SK-N-SH (cell line): ENCODE data around the gene LDAF1. TPM values are rescaled to one million over a fixed set of nuclear protein-coding genes. Genes with fewer than 3 reads are reported as not detected.

ENCODE experiments used
- CTCF ChIA-PET: fragments of 300-600, 350-600 bp; formaldehyde crosslinking; extraction: SDS; loops from one replicate; lab custom pipeline; 2021; lab: Yijun Ruan, JAX
- POLR2A ChIA-PET: fragments of 350-600 bp; sonication (Branson Sonifier 250); formaldehyde crosslinking; extraction: SDS; loops from one replicate; lab custom pipeline; 2020; ENCODE audit warnings: antibody characterized with exemption, inconsistent platforms; lab: Yijun Ruan, JAX
- DNase-seq: peaks from one replicate; pipeline ENCODE4 v3.0.0; 2012
- H2AFZ ChIP-seq: fragments of 200-600 bp; sonication (generic); 2 replicates; pipeline ENCODE4 v1.8.1; 2016; ENCODE audit warnings: antibody characterized with exemption, mild to moderate bottlenecking, low read depth
- H3F3A ChIP-seq: fragments of 200-600 bp; sonication (generic); replicated peaks from 2 replicates; pipeline ENCODE3; 2016; ENCODE audit warnings: antibody characterized with exemption, mild to moderate bottlenecking; ENCODE audit not compliant: insufficient read depth
- H3K27ac ChIP-seq, 2 experiments: fragments of 200-500 bp in 1 of 2; fragments of 200-600 bp in 1 of 2; sonication (Bioruptor generic) in 1 of 2; sonication (generic), shearing (Covaris generic) in 1 of 2; 2 replicates each; pipeline versions ENCODE4 v1.5.1 to v1.6.1; 2014 to 2016; ENCODE audit warnings: low read depth in 2 of 2, inconsistent platforms in 1 of 2, low read length in 1 of 2, mild to moderate bottlenecking in 1 of 2, mixed read lengths in 1 of 2
- H3K27me3 ChIP-seq: fragments of 200-600 bp; sonication (generic), shearing (Covaris generic); 2 replicates; pipeline ENCODE4 v1.6.1; 2016; ENCODE audit warnings: mixed run types; ENCODE audit not compliant: insufficient read depth
- H3K36me3 ChIP-seq, 2 experiments: fragments of 200-500 bp in 1 of 2; fragments of 200-600 bp in 1 of 2; sonication (Bioruptor generic) in 1 of 2; sonication (generic) in 1 of 2; replicated peaks in 1 of 2; 2 replicates each; pipeline versions ENCODE3 to v1.5.1; 2014 to 2016; ENCODE audit warnings: low read length in 1 of 2, mild to moderate bottlenecking in 1 of 2; ENCODE audit not compliant: insufficient read depth in 2 of 2, control insufficient read depth in 1 of 2
- H3K4me1 ChIP-seq, 2 experiments: fragments of 200-500 bp in 1 of 2; fragments of 200-600 bp in 1 of 2; sonication (Bioruptor generic) in 1 of 2; sonication (generic), shearing (Covaris generic) in 1 of 2; 2 replicates each; pipeline versions ENCODE4 v1.5.1 to v1.6.1; 2014 to 2016; ENCODE audit warnings: low read depth in 1 of 2, low read length in 1 of 2, mixed run types in 1 of 2; ENCODE audit not compliant: insufficient read depth in 2 of 2, control insufficient read depth in 1 of 2
- H3K4me2 ChIP-seq: fragments of 200-600 bp; sonication (generic), shearing (Covaris generic); 2 replicates; pipeline ENCODE4 v1.6.1; 2017; ENCODE audit warnings: mixed run types
- H3K4me3 ChIP-seq, 2 experiments: fragments of 200-500 bp in 1 of 2; fragments of 200-600 bp in 1 of 2; sonication (Bioruptor generic) in 1 of 2; sonication (generic), shearing (Covaris generic) in 1 of 2; 2 replicates each; pipeline versions ENCODE4 v1.5.1 to v1.8.1; 2014 to 2016; ENCODE audit warnings: low read depth in 2 of 2, inconsistent platforms in 1 of 2, low read length in 1 of 2, mild to moderate bottlenecking in 1 of 2, mixed read lengths in 1 of 2, moderate library complexity in 1 of 2
- H3K79me2 ChIP-seq: fragments of 200-600 bp; sonication (generic); 2 replicates; pipeline ENCODE4 v1.8.1; 2017; ENCODE audit warnings: mild to moderate bottlenecking; ENCODE audit not compliant: insufficient read depth
- H3K9ac ChIP-seq: fragments of 200-600 bp; sonication (generic); 2 replicates; pipeline ENCODE4 v1.6.1; 2017; ENCODE audit warnings: mixed run types
- H3K9me2 ChIP-seq: fragments of 200-600 bp; sonication (generic); 2 replicates; pipeline ENCODE4 v1.6.1; 2017; ENCODE audit warnings: mixed run types
- H3K9me3 ChIP-seq: fragments of 200-600 bp; sonication (generic); 2 replicates; pipeline ENCODE4 v1.6.1; 2017; ENCODE audit warnings: mixed run types, mild to moderate bottlenecking, moderate library complexity
- H4K20me1 ChIP-seq: fragments of 200-600 bp; sonication (generic); 2 replicates; pipeline ENCODE4 v1.6.1; 2017; ENCODE audit warnings: mild to moderate bottlenecking, mixed run types; ENCODE audit not compliant: insufficient read depth
- ELF1 ChIP-seq: IDR thresholded peaks from 2 replicates; pipeline ENCODE4 v1.4.0; 2012
- FOSL2 ChIP-seq: IDR thresholded peaks from 2 replicates; pipeline ENCODE4 v1.4.0; 2012; ENCODE audit warnings: low read depth, mild to moderate bottlenecking, moderate library complexity, borderline replicate concordance
- GATA2 ChIP-seq: sonication (generic); formaldehyde crosslinking; IDR thresholded peaks from 2 replicates; pipeline ENCODE4 v1.5.0; 2020; ENCODE audit warnings: mild to moderate bottlenecking, missing genetic modification reagents
- JUND ChIP-seq: IDR thresholded peaks from 2 replicates; pipeline ENCODE4 v1.4.0; 2012
- MXI1 ChIP-seq: IDR thresholded peaks from 2 replicates; pipeline ENCODE4 v1.6.1; 2012; ENCODE audit warnings: mild to moderate bottlenecking, low read depth, low read length, improper control_type of control experiment
- POLR2AphosphoS5 ChIP-seq: IDR thresholded peaks from 2 replicates; pipeline ENCODE4 v1.6.1; 2012; ENCODE audit warnings: low read depth, low read length
- RAD21 ChIP-seq: IDR thresholded peaks from 2 replicates; pipeline ENCODE4 v1.6.1; 2012; ENCODE audit warnings: mild to moderate bottlenecking, low read length
- SIN3A ChIP-seq: IDR thresholded peaks from 2 replicates; pipeline ENCODE4 v1.6.1; 2012; ENCODE audit warnings: low read depth, mild to moderate bottlenecking, low read length, moderate library complexity, borderline replicate concordance
- SMC3 ChIP-seq: IDR thresholded peaks from 2 replicates; pipeline ENCODE4 v1.6.1; 2012; ENCODE audit warnings: low read depth, low read length, improper control_type of control experiment
- TAF1 ChIP-seq: IDR thresholded peaks from 2 replicates; pipeline ENCODE4 v1.6.1; 2012; ENCODE audit warnings: low read depth, mild to moderate bottlenecking, low read length, moderate library complexity, borderline replicate concordance
- TEAD4 ChIP-seq: IDR thresholded peaks from 2 replicates; pipeline ENCODE4 v1.4.0; 2012; ENCODE audit warnings: mild to moderate bottlenecking, borderline replicate concordance; ENCODE audit not compliant: insufficient read depth
- YY1 ChIP-seq: IDR thresholded peaks from 2 replicates; pipeline ENCODE4 v1.4.0; 2012; ENCODE audit warnings: low read depth, mild to moderate bottlenecking
- WGBS: methylation state at CpG from one replicate; pipeline ENCODE4 v1.1.6; 2017; ENCODE audit warnings: low lambda C conversion rate; 5-methylcytosine and 5-hydroxymethylcytosine counted together
- polyA plus RNA-seq, 3 experiments: library from polyadenylated mRNA; depleted of rRNA; stranded (reverse); fragments of >200 nt; gene quantifications; 2 replicates each; pipeline ENCODE4 v1.2.3, GENCODE V29; 2012
- TF ChIP-seq, protein P1 (sequence below): fragments of 200-600 bp; sonication (generic); IDR thresholded peaks from 2 replicates; pipeline ENCODE4 v1.6.1; 2017; ENCODE audit warnings: antibody characterized with exemption, mild to moderate bottlenecking, moderate library complexity
- TF ChIP-seq, protein P2 (sequence below): fragments of 150-350 bp; IDR thresholded peaks from 2 replicates; pipeline ENCODE4 v1.6.1; 2016; ENCODE audit warnings: mild to moderate bottlenecking, low read depth, low read length
- TF ChIP-seq, protein P3 (sequence below): IDR thresholded peaks from 2 replicates; pipeline ENCODE4; 2012

Gene LDAF1
- polyA plus RNA-seq, 1 of the 3 experiments (the other 2 are of a cell fraction) = 10.0 TPM

DNA sequence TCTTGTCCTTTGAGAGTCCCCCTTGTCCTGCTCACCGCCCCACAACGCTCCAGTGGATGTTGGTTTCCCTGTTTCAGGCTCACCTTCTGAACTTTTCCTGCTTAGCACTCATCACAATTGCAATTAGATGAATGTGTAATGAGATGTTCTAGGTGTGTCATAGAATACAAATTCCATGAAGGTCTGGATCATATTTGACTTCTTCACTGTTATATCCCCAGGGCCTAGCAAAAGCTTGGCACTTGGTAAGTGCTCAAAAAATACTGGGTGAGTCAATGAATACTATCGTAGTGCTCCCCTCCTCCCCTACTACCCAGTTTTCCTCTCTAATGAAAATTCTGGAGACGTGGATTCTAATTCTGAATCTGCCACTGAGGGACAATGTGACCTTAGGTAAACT is 40.9 kb upstream of the LDAF1 start (continued):
- TF ChIP-seq, protein P1, sequence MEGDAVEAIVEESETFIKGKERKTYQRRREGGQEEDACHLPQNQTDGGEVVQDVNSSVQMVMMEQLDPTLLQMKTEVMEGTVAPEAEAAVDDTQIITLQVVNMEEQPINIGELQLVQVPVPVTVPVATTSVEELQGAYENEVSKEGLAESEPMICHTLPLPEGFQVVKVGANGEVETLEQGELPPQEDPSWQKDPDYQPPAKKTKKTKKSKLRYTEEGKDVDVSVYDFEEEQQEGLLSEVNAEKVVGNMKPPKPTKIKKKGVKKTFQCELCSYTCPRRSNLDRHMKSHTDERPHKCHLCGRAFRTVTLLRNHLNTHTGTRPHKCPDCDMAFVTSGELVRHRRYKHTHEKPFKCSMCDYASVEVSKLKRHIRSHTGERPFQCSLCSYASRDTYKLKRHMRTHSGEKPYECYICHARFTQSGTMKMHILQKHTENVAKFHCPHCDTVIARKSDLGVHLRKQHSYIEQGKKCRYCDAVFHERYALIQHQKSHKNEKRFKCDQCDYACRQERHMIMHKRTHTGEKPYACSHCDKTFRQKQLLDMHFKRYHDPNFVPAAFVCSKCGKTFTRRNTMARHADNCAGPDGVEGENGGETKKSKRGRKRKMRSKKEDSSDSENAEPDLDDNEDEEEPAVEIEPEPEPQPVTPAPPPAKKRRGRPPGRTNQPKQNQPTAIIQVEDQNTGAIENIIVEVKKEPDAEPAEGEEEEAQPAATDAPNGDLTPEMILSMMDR = no peak

DNA sequence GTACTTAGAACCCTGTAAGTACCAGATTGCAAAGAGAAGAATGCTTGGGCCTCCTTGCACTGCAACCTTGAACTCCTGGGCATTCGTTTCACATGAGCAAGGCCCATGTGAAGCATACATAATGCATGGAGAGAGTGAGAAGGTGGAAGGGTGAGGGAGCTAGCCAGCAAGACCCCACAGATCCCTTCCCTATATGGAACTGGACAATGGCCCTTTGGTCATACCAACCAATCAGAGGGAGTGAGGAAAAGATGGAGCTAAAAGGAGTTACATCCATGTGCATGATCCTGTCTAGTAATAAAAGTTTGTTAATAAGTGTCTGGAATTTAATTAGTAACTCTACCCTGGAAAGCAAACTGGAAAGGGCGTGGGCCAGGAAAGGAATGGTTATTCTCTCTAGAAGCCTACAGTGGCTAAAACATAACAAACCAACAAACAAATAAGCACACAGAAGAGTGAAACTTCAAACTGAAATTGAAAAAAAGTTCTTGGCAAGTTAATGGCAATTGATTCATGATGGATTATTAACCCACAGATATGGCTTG is 37.4 kb upstream of the LDAF1 start:
- ChIA-PET CTCF (no interaction called here), POLR2A (no interaction called here)
- WGBS = 24% methylated on average over 2 of the region's 2 CpGs
- Histone ChIP-seq H3K9ac (no peak overlapping the region), H3K9me3 (no peaks in the 10 kb centered on the region), H4K20me1 (no peaks in the 10 kb centered on the region), H3K4me3 (no peak overlapping the region), H3K27ac (no peak overlapping the region), H3K36me3 (no peaks in the 10 kb centered on the region), H3K27me3 (no peaks in the 10 kb centered on the region; the same call in 1 of the 2 replicates), H3K79me2 (no peaks in the 10 kb centered on the region), H2AFZ (no peak overlapping the region), H3K4me2 (no peak overlapping the region), H3F3A (no peaks in the 10 kb centered on the region), H3K9me2 (no peaks in the 10 kb centered on the region), H3K4me1 (no peaks in the 10 kb centered on the region)
- DNase-seq = no peak
- TF ChIP-seq, protein P2, sequence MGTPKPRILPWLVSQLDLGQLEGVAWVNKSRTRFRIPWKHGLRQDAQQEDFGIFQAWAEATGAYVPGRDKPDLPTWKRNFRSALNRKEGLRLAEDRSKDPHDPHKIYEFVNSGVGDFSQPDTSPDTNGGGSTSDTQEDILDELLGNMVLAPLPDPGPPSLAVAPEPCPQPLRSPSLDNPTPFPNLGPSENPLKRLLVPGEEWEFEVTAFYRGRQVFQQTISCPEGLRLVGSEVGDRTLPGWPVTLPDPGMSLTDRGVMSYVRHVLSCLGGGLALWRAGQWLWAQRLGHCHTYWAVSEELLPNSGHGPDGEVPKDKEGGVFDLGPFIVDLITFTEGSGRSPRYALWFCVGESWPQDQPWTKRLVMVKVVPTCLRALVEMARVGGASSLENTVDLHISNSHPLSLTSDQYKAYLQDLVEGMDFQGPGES = no peak
- no peak for TF ChIP-seq GATA2 (CRISPR knock-in tag)
- TF ChIP-seq ELF1 = no peak
- TF ChIP-seq, protein P3, sequence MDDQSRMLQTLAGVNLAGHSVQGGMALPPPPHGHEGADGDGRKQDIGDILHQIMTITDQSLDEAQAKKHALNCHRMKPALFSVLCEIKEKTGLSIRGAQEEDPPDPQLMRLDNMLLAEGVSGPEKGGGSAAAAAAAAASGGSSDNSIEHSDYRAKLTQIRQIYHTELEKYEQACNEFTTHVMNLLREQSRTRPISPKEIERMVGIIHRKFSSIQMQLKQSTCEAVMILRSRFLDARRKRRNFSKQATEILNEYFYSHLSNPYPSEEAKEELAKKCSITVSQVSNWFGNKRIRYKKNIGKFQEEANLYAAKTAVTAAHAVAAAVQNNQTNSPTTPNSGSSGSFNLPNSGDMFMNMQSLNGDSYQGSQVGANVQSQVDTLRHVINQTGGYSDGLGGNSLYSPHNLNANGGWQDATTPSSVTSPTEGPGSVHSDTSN = no peak
- no peak for TF ChIP-seq SMC3
- TF ChIP-seq TAF1 = no peak
- TF ChIP-seq FOSL2 = no peak
- no peak for TF ChIP-seq JUND
- no peak for TF ChIP-seq SIN3A
- TF ChIP-seq TEAD4 = no peak

DNA sequence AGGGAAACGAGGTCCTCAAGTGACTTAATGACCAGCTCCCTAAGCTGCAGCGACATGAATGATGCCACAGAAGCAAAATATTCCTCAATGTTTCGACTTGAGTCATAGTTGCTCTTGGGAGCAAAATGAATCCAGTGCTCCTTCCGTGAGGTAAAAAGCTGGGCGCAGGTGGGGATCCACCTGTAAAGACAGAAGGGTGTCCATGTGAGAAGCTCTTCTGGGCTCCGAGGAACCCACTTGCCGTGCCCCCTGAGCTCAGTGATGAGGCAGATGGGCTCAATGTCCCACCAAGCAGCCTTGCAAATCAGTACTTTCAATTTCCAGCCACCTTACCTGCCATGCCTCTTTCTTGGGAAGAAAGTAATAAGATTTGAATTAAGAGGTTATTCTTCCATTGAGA is 33.3 kb upstream of the LDAF1 start:
- Histone ChIP-seq H3F3A (no peaks in the 10 kb centered on the region), H3K27ac (no peak overlapping the region), H3K9me2 (no peaks in the 10 kb centered on the region), H3K36me3 (no peaks in the 10 kb centered on the region), H3K27me3 (no peaks in the 10 kb centered on the region), H3K4me3 (no peak overlapping the region), H3K4me2 (no peak overlapping the region), H4K20me1 (no peaks in the 10 kb centered on the region), H3K79me2 (no peaks in the 10 kb centered on the region), H3K4me1 (no peaks in the 10 kb centered on the region), H3K9ac (no peak overlapping the region), H2AFZ (no peak overlapping the region), H3K9me3 (no peaks in the 10 kb centered on the region)
- no peak for DNase-seq
- ChIA-PET CTCF (interaction anchor here (1.2 kb wide), 1 partner anchor 176 kb away, joined by 3 read pairs; no protein-coding TSS in a partner anchor), POLR2A (no interaction called here)
- TF ChIP-seq, protein P3 = no peak
- TF ChIP-seq RAD21 (no peak), MXI1 (no peak), POLR2AphosphoS5 (no peak), SMC3 (no peak), YY1 (no peak)
- WGBS = 63% methylated on average over 7 of the region's 7 CpGs
